ENCODE results near the gene CD2AP. TPM values are rescaled to one million over a fixed set of nuclear protein-coding genes. Genes with fewer than 3 reads are reported as not detected.

CD2AP gene
- total RNA-seq, 1 experiment from 2014 or later: 20.6 TPM

- CTCF ChIA-PET: no interaction called here
- no peak overlapping the region for H3K4me3 ChIP-seq (ENCODE audit: low read depth, low read length, poor library complexity, severe bottlenecking)
- no peak for TF ChIP-seq EZH2 (IDR thresholded peaks at IDR 0.05; ENCODE audit: borderline replicate concordance, low read depth, low read length, poor library complexity, severe bottlenecking)
- no peak for TF ChIP-seq CTCF (conservative IDR thresholded peaks at IDR 0.05; ENCODE audit: low read depth, low read length)
Measured at GRCh38 chr6:47593979-47594378, 116.4 kb downstream of the CD2AP start.

DNA sequence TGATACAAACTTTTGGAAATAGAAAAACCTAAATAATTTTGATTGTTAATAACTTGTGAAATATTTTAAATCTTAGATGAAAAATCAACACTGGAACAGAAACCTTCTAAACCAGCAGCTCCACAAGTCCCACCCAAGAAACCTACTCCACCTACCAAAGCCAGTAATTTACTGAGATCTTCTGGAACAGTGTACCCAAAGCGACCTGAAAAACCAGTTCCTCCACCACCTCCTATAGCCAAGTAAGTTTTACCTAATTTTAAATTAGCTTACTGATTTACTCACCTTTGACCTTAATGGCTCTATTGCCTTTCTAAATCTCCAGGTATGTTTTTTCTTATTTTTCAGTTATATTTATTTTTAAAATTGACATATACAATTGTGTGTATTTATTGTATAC, 118.2 kb downstream of the CD2AP start:
- POLR2A ChIA-PET (ENCODE audit: low non-redundant PET): no interaction called here
- CTCF ChIA-PET: no interaction called here
- no peaks in the 10 kb centered on the region for H3K36me3 ChIP-seq (ENCODE audit: insufficient read depth, low read length, poor library complexity, severe bottlenecking)

More at GRCh38 chr6:47593979-47594378, 116.4 kb downstream of the CD2AP start:
- no peaks in the 10 kb centered on the region for H3K9me3 ChIP-seq (ENCODE audit: low read depth, low read length, poor library complexity, severe bottlenecking)
- no peak for DNase-seq (ENCODE audit: low spot score)
- no peaks in the 10 kb centered on the region for H3K36me3 ChIP-seq (ENCODE audit: insufficient read depth, low read length, poor library complexity, severe bottlenecking)
- POLR2A ChIA-PET (ENCODE audit: low non-redundant PET): no interaction called here
- no peak overlapping the region for H3K27ac ChIP-seq (ENCODE audit: low read depth, low read length, poor library complexity, severe bottlenecking)
- BruUV-seq (replicated peaks): no TSS peak
- no peaks in the 10 kb centered on the region for H3K4me1 ChIP-seq (ENCODE audit: insufficient read depth, low read length, poor library complexity, severe bottlenecking)
- H3K27me3 ChIP-seq (replicated peaks; ENCODE audit: insufficient read depth, low read depth, low read length, poor library complexity): no peaks in the 10 kb centered on the region
- intact Hi-C loops (cut with micrococcal nuclease; ENCODE audit: unreplicated experiment): no loop called here

GRCh38 chr6:47598367-47598766, 120.8 kb downstream of the CD2AP start:
- POLR2A ChIA-PET (ENCODE audit: low non-redundant PET): no interaction called here
- no peak overlapping the region for H3K27ac ChIP-seq (ENCODE audit: low read depth, low read length, poor library complexity, severe bottlenecking)
- intact Hi-C loops (cut with micrococcal nuclease; ENCODE audit: unreplicated experiment): no loop called here

More for the DNA sequence above, 118.2 kb downstream of the CD2AP start:
- no peaks in the 10 kb centered on the region for H3K27me3 ChIP-seq (replicated peaks; ENCODE audit: insufficient read depth, low read depth, low read length, poor library complexity)
- intact Hi-C loops (cut with micrococcal nuclease; ENCODE audit: unreplicated experiment): no loop called here
- H3K9me3 ChIP-seq (ENCODE audit: low read depth, low read length, poor library complexity, severe bottlenecking): no peaks in the 10 kb centered on the region
- no peaks in the 10 kb centered on the region for H3K4me1 ChIP-seq (ENCODE audit: insufficient read depth, low read length, poor library complexity, severe bottlenecking)
- BruUV-seq (replicated peaks): no TSS peak
- no peak overlapping the region for H3K27ac ChIP-seq (ENCODE audit: low read depth, low read length, poor library complexity, severe bottlenecking)
- H3K4me3 ChIP-seq (ENCODE audit: low read depth, low read length, poor library complexity, severe bottlenecking): no peak overlapping the region
- DNase-seq (ENCODE audit: low spot score): no peak
- TF ChIP-seq CTCF (conservative IDR thresholded peaks at IDR 0.05; ENCODE audit: low read depth, low read length) (no peak), EZH2 (IDR thresholded peaks at IDR 0.05; ENCODE audit: borderline replicate concordance, low read depth, low read length, poor library complexity, severe bottlenecking) (no peak)

More at GRCh38 chr6:47598367-47598766, 120.8 kb downstream of the CD2AP start:
- Histone ChIP-seq H3K4me3 (ENCODE audit: low read depth, low read length, poor library complexity, severe bottlenecking) (no peak overlapping the region), H3K9me3 (ENCODE audit: low read depth, low read length, poor library complexity, severe bottlenecking) (no peaks in the 10 kb centered on the region), H3K4me1 (ENCODE audit: insufficient read depth, low read length, poor library complexity, severe bottlenecking) (no peaks in the 10 kb centered on the region), H3K36me3 (ENCODE audit: insufficient read depth, low read length, poor library complexity, severe bottlenecking) (no peaks in the 10 kb centered on the region), H3K27me3 (replicated peaks; ENCODE audit: insufficient read depth, low read depth, low read length, poor library complexity) (no peaks in the 10 kb centered on the region)
- DNase-seq (ENCODE audit: low spot score): no peak
- no TSS peak for BruUV-seq (replicated peaks)
- CTCF ChIA-PET: no interaction called here
- TF ChIP-seq EZH2 (IDR thresholded peaks at IDR 0.05; ENCODE audit: borderline replicate concordance, low read depth, low read length, poor library complexity, severe bottlenecking) (no peak), CTCF (conservative IDR thresholded peaks at IDR 0.05; ENCODE audit: low read depth, low read length) (no peak)

Measured in A673 (cell line).